ENCODE results near the gene SMIM3.

DNA sequence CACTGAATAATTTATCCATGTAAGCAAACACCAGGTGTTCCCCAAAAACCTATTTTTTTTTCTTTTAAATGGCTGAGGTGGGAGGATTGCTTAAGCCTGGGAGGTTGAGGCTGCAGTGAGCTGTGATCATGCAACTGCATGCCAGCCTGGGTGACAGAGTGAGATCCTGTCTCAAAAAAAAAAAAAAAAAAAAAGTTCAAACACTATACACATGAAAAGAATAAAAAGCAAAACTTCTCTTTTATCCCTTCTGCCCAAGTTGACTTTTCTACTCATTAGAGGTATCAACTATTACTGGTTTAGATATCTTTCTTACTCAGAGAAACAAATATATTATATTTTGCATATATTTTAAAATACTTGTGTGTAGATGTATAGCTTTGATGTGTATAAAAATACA lies 37.6 kb upstream of the SMIM3 start:
- no peak for TF ChIP-seq ZNF830 (tag by site-specific recombination; IDR thresholded peaks at IDR 0.05; ENCODE audit: low read depth)
- TF ChIP-seq, protein P1, sequence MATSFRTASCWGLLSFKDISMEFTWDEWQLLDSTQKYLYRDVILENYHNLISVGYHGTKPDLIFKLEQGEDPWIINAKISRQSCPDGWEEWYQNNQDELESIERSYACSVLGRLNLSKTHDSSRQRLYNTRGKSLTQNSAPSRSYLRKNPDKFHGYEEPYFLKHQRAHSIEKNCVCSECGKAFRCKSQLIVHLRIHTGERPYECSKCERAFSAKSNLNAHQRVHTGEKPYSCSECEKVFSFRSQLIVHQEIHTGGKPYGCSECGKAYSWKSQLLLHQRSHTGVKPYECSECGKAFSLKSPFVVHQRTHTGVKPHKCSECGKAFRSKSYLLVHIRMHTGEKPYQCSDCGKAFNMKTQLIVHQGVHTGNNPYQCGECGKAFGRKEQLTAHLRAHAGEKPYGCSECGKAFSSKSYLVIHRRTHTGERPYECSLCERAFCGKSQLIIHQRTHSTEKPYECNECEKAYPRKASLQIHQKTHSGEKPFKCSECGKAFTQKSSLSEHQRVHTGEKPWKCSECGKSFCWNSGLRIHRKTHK (tag by site-specific recombination; IDR thresholded peaks at IDR 0.05) = no peak
- TF ChIP-seq, protein P2, sequence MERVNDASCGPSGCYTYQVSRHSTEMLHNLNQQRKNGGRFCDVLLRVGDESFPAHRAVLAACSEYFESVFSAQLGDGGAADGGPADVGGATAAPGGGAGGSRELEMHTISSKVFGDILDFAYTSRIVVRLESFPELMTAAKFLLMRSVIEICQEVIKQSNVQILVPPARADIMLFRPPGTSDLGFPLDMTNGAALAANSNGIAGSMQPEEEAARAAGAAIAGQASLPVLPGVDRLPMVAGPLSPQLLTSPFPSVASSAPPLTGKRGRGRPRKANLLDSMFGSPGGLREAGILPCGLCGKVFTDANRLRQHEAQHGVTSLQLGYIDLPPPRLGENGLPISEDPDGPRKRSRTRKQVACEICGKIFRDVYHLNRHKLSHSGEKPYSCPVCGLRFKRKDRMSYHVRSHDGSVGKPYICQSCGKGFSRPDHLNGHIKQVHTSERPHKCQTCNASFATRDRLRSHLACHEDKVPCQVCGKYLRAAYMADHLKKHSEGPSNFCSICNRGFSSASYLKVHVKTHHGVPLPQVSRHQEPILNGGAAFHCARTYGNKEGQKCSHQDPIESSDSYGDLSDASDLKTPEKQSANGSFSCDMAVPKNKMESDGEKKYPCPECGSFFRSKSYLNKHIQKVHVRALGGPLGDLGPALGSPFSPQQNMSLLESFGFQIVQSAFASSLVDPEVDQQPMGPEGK (tag by site-specific recombination; IDR thresholded peaks at IDR 0.05) = no peak
- TF ChIP-seq TCF7L2 (IDR thresholded peaks at IDR 0.05; ENCODE audit: borderline replicate concordance, low read depth, low read length) = no peak
